Measurements from ENCODE around the gene IMMP2L. TPM values are rescaled to one million over a fixed set of nuclear protein-coding genes. Genes with fewer than 3 reads are reported as not detected.

The IMMP2L gene
- total RNA-seq, 1 experiment from 2014 or later, result 13.6 TPM

- DNase-seq (ENCODE audit: low spot score) (no peak), ATAC-seq (no peak)
- H3K9me3 Mint-ChIP-seq, result no peaks in the 10 kb centered on the region; the same call in 1 of the 2 replicates
- H3K4me3 Mint-ChIP-seq, result no peak overlapping the region
- H3K27ac Mint-ChIP-seq, result no peak overlapping the region
- CTCF ChIA-PET, result no interaction called here
- H3K36me3 Mint-ChIP-seq, result no peaks in the 10 kb centered on the region
- no peak for TF ChIP-seq ETV6 (CRISPR knock-in tag; IDR thresholded peaks at IDR 0.05)
- TF ChIP-seq FOXK1 (CRISPR knock-in tag; IDR thresholded peaks at IDR 0.05), result no peak
- no peak for TF ChIP-seq ZNF232 (CRISPR knock-in tag; IDR thresholded peaks at IDR 0.05)
- TF ChIP-seq ATF1 (CRISPR knock-in tag; IDR thresholded peaks at IDR 0.05), result no peak
- TF ChIP-seq ZNF423 (CRISPR knock-in tag; IDR thresholded peaks at IDR 0.05), result no peak
- no peak for TF ChIP-seq TEAD4 (CRISPR knock-in tag; IDR thresholded peaks at IDR 0.05)
- TF ChIP-seq, protein P1, sequence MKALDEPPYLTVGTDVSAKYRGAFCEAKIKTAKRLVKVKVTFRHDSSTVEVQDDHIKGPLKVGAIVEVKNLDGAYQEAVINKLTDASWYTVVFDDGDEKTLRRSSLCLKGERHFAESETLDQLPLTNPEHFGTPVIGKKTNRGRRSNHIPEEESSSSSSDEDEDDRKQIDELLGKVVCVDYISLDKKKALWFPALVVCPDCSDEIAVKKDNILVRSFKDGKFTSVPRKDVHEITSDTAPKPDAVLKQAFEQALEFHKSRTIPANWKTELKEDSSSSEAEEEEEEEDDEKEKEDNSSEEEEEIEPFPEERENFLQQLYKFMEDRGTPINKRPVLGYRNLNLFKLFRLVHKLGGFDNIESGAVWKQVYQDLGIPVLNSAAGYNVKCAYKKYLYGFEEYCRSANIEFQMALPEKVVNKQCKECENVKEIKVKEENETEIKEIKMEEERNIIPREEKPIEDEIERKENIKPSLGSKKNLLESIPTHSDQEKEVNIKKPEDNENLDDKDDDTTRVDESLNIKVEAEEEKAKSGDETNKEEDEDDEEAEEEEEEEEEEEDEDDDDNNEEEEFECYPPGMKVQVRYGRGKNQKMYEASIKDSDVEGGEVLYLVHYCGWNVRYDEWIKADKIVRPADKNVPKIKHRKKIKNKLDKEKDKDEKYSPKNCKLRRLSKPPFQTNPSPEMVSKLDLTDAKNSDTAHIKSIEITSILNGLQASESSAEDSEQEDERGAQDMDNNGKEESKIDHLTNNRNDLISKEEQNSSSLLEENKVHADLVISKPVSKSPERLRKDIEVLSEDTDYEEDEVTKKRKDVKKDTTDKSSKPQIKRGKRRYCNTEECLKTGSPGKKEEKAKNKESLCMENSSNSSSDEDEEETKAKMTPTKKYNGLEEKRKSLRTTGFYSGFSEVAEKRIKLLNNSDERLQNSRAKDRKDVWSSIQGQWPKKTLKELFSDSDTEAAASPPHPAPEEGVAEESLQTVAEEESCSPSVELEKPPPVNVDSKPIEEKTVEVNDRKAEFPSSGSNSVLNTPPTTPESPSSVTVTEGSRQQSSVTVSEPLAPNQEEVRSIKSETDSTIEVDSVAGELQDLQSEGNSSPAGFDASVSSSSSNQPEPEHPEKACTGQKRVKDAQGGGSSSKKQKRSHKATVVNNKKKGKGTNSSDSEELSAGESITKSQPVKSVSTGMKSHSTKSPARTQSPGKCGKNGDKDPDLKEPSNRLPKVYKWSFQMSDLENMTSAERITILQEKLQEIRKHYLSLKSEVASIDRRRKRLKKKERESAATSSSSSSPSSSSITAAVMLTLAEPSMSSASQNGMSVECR (CRISPR knock-in tag; IDR thresholded peaks at IDR 0.05; ENCODE audit: borderline replicate concordance), result no peak
- TF ChIP-seq MXD4 (CRISPR knock-in tag; IDR thresholded peaks at IDR 0.05; ENCODE audit: borderline replicate concordance), result no peak
- TF ChIP-seq, protein P2, sequence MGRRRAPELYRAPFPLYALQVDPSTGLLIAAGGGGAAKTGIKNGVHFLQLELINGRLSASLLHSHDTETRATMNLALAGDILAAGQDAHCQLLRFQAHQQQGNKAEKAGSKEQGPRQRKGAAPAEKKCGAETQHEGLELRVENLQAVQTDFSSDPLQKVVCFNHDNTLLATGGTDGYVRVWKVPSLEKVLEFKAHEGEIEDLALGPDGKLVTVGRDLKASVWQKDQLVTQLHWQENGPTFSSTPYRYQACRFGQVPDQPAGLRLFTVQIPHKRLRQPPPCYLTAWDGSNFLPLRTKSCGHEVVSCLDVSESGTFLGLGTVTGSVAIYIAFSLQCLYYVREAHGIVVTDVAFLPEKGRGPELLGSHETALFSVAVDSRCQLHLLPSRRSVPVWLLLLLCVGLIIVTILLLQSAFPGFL (CRISPR knock-in tag; IDR thresholded peaks at IDR 0.05; ENCODE audit: borderline replicate concordance), result no peak
- TF ChIP-seq NFE2L1 (CRISPR knock-in tag; IDR thresholded peaks at IDR 0.05), result no peak
- TF ChIP-seq ATF6 (CRISPR knock-in tag; IDR thresholded peaks at IDR 0.05), result no peak
- TF ChIP-seq, protein P3, sequence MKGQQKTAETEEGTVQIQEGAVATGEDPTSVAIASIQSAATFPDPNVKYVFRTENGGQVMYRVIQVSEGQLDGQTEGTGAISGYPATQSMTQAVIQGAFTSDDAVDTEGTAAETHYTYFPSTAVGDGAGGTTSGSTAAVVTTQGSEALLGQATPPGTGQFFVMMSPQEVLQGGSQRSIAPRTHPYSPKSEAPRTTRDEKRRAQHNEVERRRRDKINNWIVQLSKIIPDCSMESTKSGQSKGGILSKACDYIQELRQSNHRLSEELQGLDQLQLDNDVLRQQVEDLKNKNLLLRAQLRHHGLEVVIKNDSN (CRISPR knock-in tag; IDR thresholded peaks at IDR 0.05), result no peak
- H3K4me1 Mint-ChIP-seq, result no peaks in the 10 kb centered on the region
- no peaks in the 10 kb centered on the region for H3K27me3 Mint-ChIP-seq (ENCODE audit: low read depth)
- POLR2A ChIA-PET, result no interaction called here
Observed at GRCh38 chr7:111352319-111352718, 210.0 kb downstream of the IMMP2L start.

DNA sequence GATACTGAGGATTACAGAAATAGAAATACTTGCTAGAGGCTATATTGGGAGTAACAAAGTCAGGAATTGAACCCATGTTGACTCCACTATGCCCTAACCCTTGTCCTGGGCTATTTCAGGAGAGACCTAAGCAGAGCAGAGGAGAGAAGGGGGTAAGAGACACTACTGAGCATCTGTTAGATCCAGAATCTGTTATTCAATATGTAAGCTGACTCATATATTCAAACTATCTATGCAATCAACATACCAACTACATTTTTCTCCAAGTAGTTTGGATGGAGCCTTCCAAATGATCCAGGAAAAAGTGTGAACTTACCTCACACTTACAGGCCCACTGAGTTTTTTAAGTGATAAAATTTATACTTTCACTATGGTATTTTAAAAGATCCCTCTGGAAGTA is 216.1 kb downstream of the IMMP2L start:
- ChIA-PET CTCF (no interaction called here), POLR2A (no interaction called here)
- Mint-ChIP-seq H3K27me3 (ENCODE audit: low read depth) (peaks cover 3% of the 10 kb centered on the region; the same call in 1 of the 2 replicates), H3K9me3 (peaks cover 36% of the 10 kb centered on the region), H3K36me3 (peaks cover 20% of the 10 kb centered on the region), H3K27ac (no peak overlapping the region), H3K4me1 (no peaks in the 10 kb centered on the region), H3K4me3 (no peak overlapping the region)
- ATAC-seq (no peak), DNase-seq (ENCODE audit: low spot score) (no peak)
- TF ChIP-seq ZNF219 (CRISPR knock-in tag; IDR thresholded peaks at IDR 0.05; ENCODE audit: borderline replicate concordance), result no peak
- no peak for TF ChIP-seq ZNF416 (CRISPR knock-in tag; IDR thresholded peaks at IDR 0.05)
- TF ChIP-seq, protein P4, sequence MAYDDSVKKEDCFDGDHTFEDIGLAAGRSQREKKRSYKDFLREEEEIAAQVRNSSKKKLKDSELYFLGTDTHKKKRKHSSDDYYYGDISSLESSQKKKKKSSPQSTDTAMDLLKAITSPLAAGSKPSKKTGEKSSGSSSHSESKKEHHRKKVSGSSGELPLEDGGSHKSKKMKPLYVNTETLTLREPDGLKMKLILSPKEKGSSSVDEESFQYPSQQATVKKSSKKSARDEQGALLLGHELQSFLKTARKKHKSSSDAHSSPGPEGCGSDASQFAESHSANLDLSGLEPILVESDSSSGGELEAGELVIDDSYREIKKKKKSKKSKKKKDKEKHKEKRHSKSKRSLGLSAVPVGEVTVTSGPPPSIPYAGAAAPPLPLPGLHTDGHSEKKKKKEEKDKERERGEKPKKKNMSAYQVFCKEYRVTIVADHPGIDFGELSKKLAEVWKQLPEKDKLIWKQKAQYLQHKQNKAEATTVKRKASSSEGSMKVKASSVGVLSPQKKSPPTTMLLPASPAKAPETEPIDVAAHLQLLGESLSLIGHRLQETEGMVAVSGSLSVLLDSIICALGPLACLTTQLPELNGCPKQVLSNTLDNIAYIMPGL (CRISPR knock-in tag; IDR thresholded peaks at IDR 0.05), result no peak
- TF ChIP-seq ZNF317 (CRISPR knock-in tag; IDR thresholded peaks at IDR 0.05; ENCODE audit: borderline replicate concordance, low read depth), result no peak
- TF ChIP-seq, protein P2 (CRISPR knock-in tag; IDR thresholded peaks at IDR 0.05; ENCODE audit: borderline replicate concordance), result no peak
- no peak for TF ChIP-seq AFF4 (CRISPR knock-in tag; IDR thresholded peaks at IDR 0.05; ENCODE audit: borderline replicate concordance)
- no peak for TF ChIP-seq TEAD4 (CRISPR knock-in tag; IDR thresholded peaks at IDR 0.05)
- TF ChIP-seq MXD4 (CRISPR knock-in tag; IDR thresholded peaks at IDR 0.05; ENCODE audit: borderline replicate concordance), result no peak
- no peak for TF ChIP-seq TP53 (CRISPR knock-in tag; IDR thresholded peaks at IDR 0.05)
- no peak for TF ChIP-seq RELA (CRISPR knock-in tag; IDR thresholded peaks at IDR 0.05; ENCODE audit: borderline replicate concordance)
- no peak for TF ChIP-seq ZNF396 (CRISPR knock-in tag; IDR thresholded peaks at IDR 0.05; ENCODE audit: borderline replicate concordance)

Measured in WTC11 (cell line).